K562 (cell line): ENCODE measurements around the gene PACS1. TPM values are rescaled to one million over a fixed set of nuclear protein-coding genes. Genes with fewer than 3 reads are reported as not detected.

Experiments used
- ARID1B ChIP-seq: fragments of 450-650 bp; IDR thresholded peaks from 2 replicates; pipeline ENCODE4 v1.6.1; 2016; ENCODE audit warnings: antibody characterized with exemption, mild to moderate bottlenecking, inconsistent platforms
- ARNT ChIP-seq, 2 experiments: fragments of 450-650 bp; IDR thresholded peaks; 2 replicates each; pipeline ENCODE4 v1.6.1; 2016; ENCODE audit warnings: mild to moderate bottlenecking in 1 of 2
- BRF1 ChIP-seq: IDR thresholded peaks from 3 replicates; pipeline ENCODE4 v1.6.1; 2011; ENCODE audit warnings: borderline replicate concordance, mild to moderate bottlenecking; ENCODE audit not compliant: insufficient read length; ENCODE audit errors: extremely low read depth
- CBX1 ChIP-seq: sonication (generic); IDR thresholded peaks from 2 replicates; pipeline ENCODE4 v1.6.1; 2016; ENCODE audit warnings: antibody characterized with exemption, low read depth, mild to moderate bottlenecking
- CHD1 ChIP-seq: fragments of 200-600 bp; sonication (generic); IDR thresholded peaks from one replicate; pipeline ENCODE4 v1.6.1; 2012; ENCODE audit warnings: mild to moderate bottlenecking, moderate library complexity, low read length, inconsistent platforms
- ESRRB ChIP-seq: fragments of 250-450 bp; sonication (Bioruptor Pico); IDR thresholded peaks from 2 replicates; pipeline ENCODE4 v1.5.0; 2020; ENCODE audit warnings: mild to moderate bottlenecking, moderate library complexity, borderline replicate concordance
- GTF3C2 ChIP-seq: IDR thresholded peaks from 3 replicates; pipeline ENCODE4 v1.6.1; 2011; ENCODE audit warnings: borderline replicate concordance, mild to moderate bottlenecking, moderate library complexity; ENCODE audit not compliant: insufficient read length; ENCODE audit errors: extremely low read depth
- HCFC1 ChIP-seq: IDR thresholded peaks from 2 replicates; pipeline ENCODE4 v1.6.1; 2012; ENCODE audit warnings: low read depth, low read length, improper control_type of control experiment
- HDAC2 ChIP-seq: fragments of 450-650 bp; IDR thresholded peaks from 2 replicates; pipeline ENCODE4 v1.6.1; 2016; ENCODE audit warnings: mild to moderate bottlenecking
- HINFP ChIP-seq: fragments of 450-650 bp; conservative IDR thresholded peaks from 2 replicates; pipeline ENCODE4 v1.6.1; 2016; ENCODE audit warnings: missing genetic modification characterization, low read depth, mild to moderate bottlenecking, control low read depth, missing compliant biosample characterization
- HNRNPUL1 ChIP-seq: fragments of 200-400 bp; formaldehyde crosslinking; IDR thresholded peaks from 2 replicates; pipeline ENCODE4 v1.6.1; 2017; ENCODE audit warnings: low read length
- MECOM ChIP-seq: fragments of 250-450 bp; sonication (Bioruptor Pico); IDR thresholded peaks from 2 replicates; pipeline ENCODE4 v1.8.0; 2022; ENCODE audit warnings: inconsistent platforms
- NR4A1 ChIP-seq, 2 experiments: fragments of 250-450 bp in 1 of 2; fragments of 450-650 bp in 1 of 2; sonication (Bioruptor Pico) in 1 of 2; IDR thresholded peaks; 2 replicates each; pipeline versions ENCODE4 v1.4.0 to v1.6.1; 2016 to 2020; ENCODE audit warnings: mild to moderate bottlenecking in 2 of 2, missing compliant biosample characterization in 1 of 2, missing genetic modification characterization in 1 of 2, moderate library complexity in 1 of 2
- POLR2AphosphoS5 ChIP-seq: IDR thresholded peaks from 2 replicates; pipeline ENCODE4 v1.6.1; 2011; ENCODE audit warnings: mild to moderate bottlenecking, low read depth, low read length, moderate library complexity; ENCODE audit not compliant: control insufficient read depth, insufficient read depth
- TCF7 ChIP-seq: sonication (generic); IDR thresholded peaks from 2 replicates; pipeline ENCODE4 v1.6.1; 2016; ENCODE audit warnings: antibody characterized with exemption, borderline replicate concordance
- TSHZ1 ChIP-seq: fragments of 250-450 bp; sonication (Bioruptor Pico); IDR thresholded peaks from 2 replicates; pipeline ENCODE4 v1.4.0; 2020; ENCODE audit warnings: mild to moderate bottlenecking, moderate library complexity
- ZNF124 ChIP-seq: sonication (generic); formaldehyde crosslinking; IDR thresholded peaks from 2 replicates; pipeline ENCODE4 v1.8.1; 2022; ENCODE audit warnings: missing genetic modification reagents
- ZNF217 ChIP-seq: sonication (generic); formaldehyde crosslinking; IDR thresholded peaks from 2 replicates; pipeline ENCODE4 v1.8.0; 2022; ENCODE audit warnings: mild to moderate bottlenecking, missing genetic modification reagents
- ZNF253 ChIP-seq: fragments of 250-450 bp; sonication (Bioruptor Pico); conservative IDR thresholded peaks from 2 replicates; pipeline ENCODE4 v1.6.1; 2021; ENCODE audit warnings: mild to moderate bottlenecking
- ZNF324 ChIP-seq: fragments of 250-450 bp; sonication (Bioruptor Pico); IDR thresholded peaks from 2 replicates; pipeline ENCODE4 v1.4.0; 2020; ENCODE audit warnings: mild to moderate bottlenecking
- polyA plus RNA-seq, 8 experiments: library from polyadenylated mRNA; depleted of rRNA in 4 of 8; stranded (reverse) in 5 of 8; unstranded in 3 of 8; fragments of >200 nt; fragmentation: Nextera tagmentation in 2 of 8; fragmentation: Illumina TruSeq in 1 of 8; extraction: Ambion mirVana in 2 of 8; extraction: Trizol in 1 of 8; gene quantifications; 2 replicates each; pipeline versions ENCODE4 v1.2.1 to v1.2.3, GENCODE V29; 2011 to 2014; ENCODE audit warnings: inconsistent platforms in 1 of 8, missing spikeins in 1 of 8
- total RNA-seq, 7 experiments: library from RNA; depleted of rRNA in 6 of 7; stranded (reverse); fragments of >200 nt in 6 of 7; fragmentation: Illumina TruSeq in 2 of 7; extraction: Trizol in 2 of 7; gene quantifications; 2 replicates each; pipeline versions ENCODE4 v1.2.1 to v1.2.3, GENCODE V29; 2011 to 2021; ENCODE audit warnings: low replicate concordance in 1 of 7

Gene PACS1
- total and polyA plus RNA-seq, 9 of the 15 experiments (the other 6 are each of a cell fraction or from before 2014, with no cell fraction given) = 0.34 to 28.1 (median 8.5) TPM

- TF ChIP-seq ZNF324 = no peak
- TF ChIP-seq POLR2AphosphoS5 = no peak
- no peak for TF ChIP-seq ESRRB
- peak; percentile 98 for TF ChIP-seq HDAC2
- no peak for TF ChIP-seq NR4A1 (CRISPR knock-in tag; IDR thresholded peaks at IDR 0.05)
- TF ChIP-seq NR4A1 (tag; IDR thresholded peaks at IDR 0.05) = no peak
- TF ChIP-seq CBX1 = no peak
- TF ChIP-seq ZNF124 (CRISPR knock-in tag) = peak; percentile 87; the same call in 1 of the 2 replicates
- no peak for TF ChIP-seq HNRNPUL1
- TF ChIP-seq ZNF217 = no peak
- TF ChIP-seq ARID1B = no peak; the same call in 1 of the 2 replicates
- peak; percentile 69; the same call in 1 of the 2 replicates for TF ChIP-seq MECOM (CRISPR knock-in tag)
- no peak for TF ChIP-seq ZNF253 (CRISPR knock-in tag)
- no peak for TF ChIP-seq TSHZ1 (CRISPR knock-in tag)
- TF ChIP-seq HCFC1 = 0 out of 2 replicates have a peak, but pooled peaks have one; percentile 2
- no peak for TF ChIP-seq BRF1
- no peak for TF ChIP-seq GTF3C2
- TF ChIP-seq ARNT (IDR thresholded peaks at IDR 0.05) = no peak
- peak; percentile 5 for TF ChIP-seq CHD1
- TF ChIP-seq HINFP (tag) = no peak
- TF ChIP-seq TCF7 = no peak
These were observed 219.7 kb downstream of the PACS1 start (continued) for GRCh38 chr11:66289548-66290329.
